ENCODE measurements around the gene GZMM. TPM values are rescaled to one million over a fixed set of nuclear protein-coding genes. Genes with fewer than 3 reads are reported as not detected.
A peak's percentile ranks its signal among the peaks of the same experiment; 100 is the strongest.
"Not testable (repeated sequence)": the region's sequence is repeated elsewhere in the genome, so short reads cannot be mapped to it uniquely, and the experiment has no call there.

GZMM gene
- total RNA-seq, 6 experiments from 2014 or later, result 0.59 to 0.95 (median 0.74) TPM; not detected in 3

GRCh38 chr19:582497-583197, 38.8 kb downstream of the GZMM start:
- Histone ChIP-seq H3K27me3 (no peaks in the 10 kb centered on the region), H3K4me1 (no peaks in the 10 kb centered on the region), H3K4me3 (no peak overlapping the region), H3K9me3 (no peaks in the 10 kb centered on the region), H3K36me3 (peaks cover 0 to 27% (median 10%) of the 10 kb centered on the region in 4 donors), H3K27ac (no peak overlapping the region)
- intact Hi-C loops (cut with DNase I), result no loop called here
- no peak for TF ChIP-seq CTCF (IDR thresholded peaks at IDR 0.05)
- no peak for TF ChIP-seq POLR2A (IDR thresholded peaks at IDR 0.05)
- WGBS (ENCODE audit: insufficient coverage, low coverage, low lambda C conversion rate, missing lambda C conversion rate), result 40% methylated on average over 13 of the region's 31 CpGs
- ATAC-seq (peak in 2 of 4 donors; percentile 5 to 33), DNase-seq (peak in 2 of 3 donors; percentile 45 to 47)

- intact Hi-C loops (cut with DNase I), result no loop called here
- no peaks in the 10 kb centered on the region for H3K9me3 ChIP-seq
- H3K27me3 ChIP-seq, result peaks cover 0 to 3% of the 10 kb centered on the region in 2 donors
Observed at GRCh38 chr19:583198-583967, 39.5 kb downstream of the GZMM start.

GRCh38 chr19:583968-584239, 40.1 kb downstream of the GZMM start:
- no peaks in the 10 kb centered on the region for H3K9me3 ChIP-seq
- H3K27ac ChIP-seq, result no peak overlapping the region
- intact Hi-C loops (cut with DNase I), result no loop called here
- DNase-seq (no peak), ATAC-seq (peak in 1 of 4 donors; percentile 4)
- H3K36me3 ChIP-seq, result peaks cover 0 to 27% (median 10%) of the 10 kb centered on the region in 4 donors
- TF ChIP-seq CTCF (IDR thresholded peaks at IDR 0.05), result no peak
- no peak for TF ChIP-seq POLR2A (IDR thresholded peaks at IDR 0.05)
- peaks cover 0 to 8% of the 10 kb centered on the region in 2 donors for H3K27me3 ChIP-seq
- H3K4me1 ChIP-seq, result no peaks in the 10 kb centered on the region
- WGBS (ENCODE audit: insufficient coverage, low coverage, low lambda C conversion rate, missing lambda C conversion rate), result 73% methylated on average over 4 of the region's 5 CpGs
- no peak overlapping the region for H3K4me3 ChIP-seq

More at GRCh38 chr19:583198-583967, 39.5 kb downstream of the GZMM start:
- Histone ChIP-seq H3K27ac (no peak overlapping the region), H3K36me3 (peaks cover 0 to 27% (median 10%) of the 10 kb centered on the region in 4 donors), H3K4me1 (no peaks in the 10 kb centered on the region), H3K4me3 (no peak overlapping the region)
- no peak for ATAC-seq
- TF ChIP-seq POLR2A (IDR thresholded peaks at IDR 0.05) (no peak), CTCF (IDR thresholded peaks at IDR 0.05) (no peak)
- 60% methylated on average over 4 of the region's 27 CpGs for WGBS (ENCODE audit: insufficient coverage, low coverage, low lambda C conversion rate, missing lambda C conversion rate)
- no peak for DNase-seq

GRCh38 chr19:584240-585001, 40.6 kb downstream of the GZMM start:
- intact Hi-C loops (cut with DNase I), result no loop called here
- ATAC-seq, result peak; percentile 58 to 69 (median 63)
- H3K36me3 ChIP-seq, result peaks cover 0 to 26% (median 10%) of the 10 kb centered on the region in 4 donors
- H3K4me3 ChIP-seq, result no peak overlapping the region
- no peaks in the 10 kb centered on the region for H3K9me3 ChIP-seq
- no peaks in the 10 kb centered on the region for H3K4me1 ChIP-seq
- peaks cover 0 to 13% of the 10 kb centered on the region in 2 donors for H3K27me3 ChIP-seq
- TF ChIP-seq POLR2A (IDR thresholded peaks at IDR 0.05) (no peak), CTCF (IDR thresholded peaks at IDR 0.05) (peak; percentile 74 to 84 (median 77))
- no peak overlapping the region for H3K27ac ChIP-seq
- 39% methylated on average over 3 of the region's 38 CpGs for WGBS (ENCODE audit: insufficient coverage, low coverage, low lambda C conversion rate, missing lambda C conversion rate)
- peak in 2 of 3 donors; percentile 44 to 56 for DNase-seq

- H3K27ac ChIP-seq; ATAC-seq; H3K4me3 ChIP-seq; H3K9me3 ChIP-seq; DNase-seq; H3K4me1 ChIP-seq; intact Hi-C loops (cut with DNase I): not testable (repeated sequence)
- 79% methylated on average over 24 of the region's 34 CpGs for WGBS (ENCODE audit: insufficient coverage, low coverage, low lambda C conversion rate, missing lambda C conversion rate)
- H3K36me3 ChIP-seq, result peaks cover 0 to 21% (median 10%) of the 10 kb centered on the region in 4 donors
- peaks cover 0 to 13% of the 10 kb centered on the region in 2 donors for H3K27me3 ChIP-seq
Observed at GRCh38 chr19:585146-585545, 41.3 kb downstream of the GZMM start.

Data from right lobe of liver (tissue), 6 donors.